ENCODE measurements around the gene ERICH3. TPM values are rescaled to one million over a fixed set of nuclear protein-coding genes. Genes with fewer than 3 reads are reported as not detected.

Gene ERICH3
- total and polyA plus RNA-seq, 9 of the 15 experiments (the other 6 are each of a cell fraction or from before 2014, with no cell fraction given): not detected

GRCh38 chr1:74712881-74713280 is 39.3 kb upstream of the ERICH3 start:
- no peaks in the 10 kb centered on the region for H3K4me1 ChIP-seq (replicated peaks in 1 of 2; ENCODE audit: control insufficient read depth in 2 of 2, insufficient read depth in 2 of 2, low read length in 2 of 2)
- H3K9me3 ChIP-seq (replicated peaks; ENCODE audit: control insufficient read depth, insufficient read depth, low read depth, low read length): no peaks in the 10 kb centered on the region
- H3K4me2 ChIP-seq (ENCODE audit: insufficient read depth, low read length): no peak overlapping the region
- POLR2A ChIA-PET: no interaction called here
- no peak overlapping the region for H2AFZ ChIP-seq (ENCODE audit: low read depth, low read length)
- CTCF ChIA-PET (ENCODE audit: low intra/inter-chr PET ratio): no interaction called here
- ATAC-seq: no peak
- whole genome bisulfite sequencing (ENCODE audit: insufficient coverage, low coverage, missing lambda C conversion rate): 14% methylated on average over 1 of the region's 1 CpG
- H3K27me3 ChIP-seq (ENCODE audit: control insufficient read depth in 2 of 2, insufficient read depth in 2 of 2, low read length in 2 of 2): no peaks in the 10 kb centered on the region
- no peaks in the 10 kb centered on the region for H3K9me1 ChIP-seq (ENCODE audit: control insufficient read depth, insufficient read depth, low read length)
- TF ChIP-seq EZH2 (IDR thresholded peaks at IDR 0.05; ENCODE audit: borderline replicate concordance, low read depth, low read length) (no peak), ZNF668 (CRISPR knock-in tag; IDR thresholded peaks at IDR 0.05) (no peak), NR3C1 (CRISPR knock-in tag; IDR thresholded peaks at IDR 0.05) (no peak), POLR2AphosphoS5 (IDR thresholded peaks at IDR 0.05; ENCODE audit: control insufficient read depth, insufficient read depth, low read depth, low read length) (no peak), RBM17 (IDR thresholded peaks at IDR 0.05; ENCODE audit: borderline replicate concordance, low read depth, low read length) (no peak), GATAD2A (IDR thresholded peaks at IDR 0.05) (no peak), NFXL1 (CRISPR knock-in tag; IDR thresholded peaks at IDR 0.05) (no peak), FOXK1 (CRISPR knock-in tag; IDR thresholded peaks at IDR 0.05; ENCODE audit: borderline replicate concordance) (no peak), CXXC5 (CRISPR knock-in tag; IDR thresholded peaks at IDR 0.05) (no peak), HEY1 (CRISPR knock-in tag; IDR thresholded peaks at IDR 0.05; ENCODE audit: borderline replicate concordance) (no peak), ZNF707 (CRISPR knock-in tag; conservative IDR thresholded peaks at IDR 0.05) (no peak), ZNF830 (CRISPR knock-in tag; IDR thresholded peaks at IDR 0.05) (no peak), HMGN3 (IDR thresholded peaks at IDR 0.05; ENCODE audit: borderline replicate concordance, extremely low read depth, insufficient read length, low read depth, low read length) (no peak), RBFOX2 (IDR thresholded peaks at IDR 0.05; ENCODE audit: low read depth, low read length) (no peak), CBX5 (IDR thresholded peaks at IDR 0.05; ENCODE audit: borderline replicate concordance, low read depth) (no peak), SRSF7 (optimal IDR thresholded peaks at IDR 0.05; ENCODE audit: low read depth, low read length) (no peak)
- TF ChIP-seq, protein P1, sequence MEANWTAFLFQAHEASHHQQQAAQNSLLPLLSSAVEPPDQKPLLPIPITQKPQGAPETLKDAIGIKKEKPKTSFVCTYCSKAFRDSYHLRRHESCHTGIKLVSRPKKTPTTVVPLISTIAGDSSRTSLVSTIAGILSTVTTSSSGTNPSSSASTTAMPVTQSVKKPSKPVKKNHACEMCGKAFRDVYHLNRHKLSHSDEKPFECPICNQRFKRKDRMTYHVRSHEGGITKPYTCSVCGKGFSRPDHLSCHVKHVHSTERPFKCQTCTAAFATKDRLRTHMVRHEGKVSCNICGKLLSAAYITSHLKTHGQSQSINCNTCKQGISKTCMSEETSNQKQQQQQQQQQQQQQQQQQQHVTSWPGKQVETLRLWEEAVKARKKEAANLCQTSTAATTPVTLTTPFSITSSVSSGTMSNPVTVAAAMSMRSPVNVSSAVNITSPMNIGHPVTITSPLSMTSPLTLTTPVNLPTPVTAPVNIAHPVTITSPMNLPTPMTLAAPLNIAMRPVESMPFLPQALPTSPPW (CRISPR knock-in tag; IDR thresholded peaks at IDR 0.05): no peak
- TF ChIP-seq, protein P2, sequence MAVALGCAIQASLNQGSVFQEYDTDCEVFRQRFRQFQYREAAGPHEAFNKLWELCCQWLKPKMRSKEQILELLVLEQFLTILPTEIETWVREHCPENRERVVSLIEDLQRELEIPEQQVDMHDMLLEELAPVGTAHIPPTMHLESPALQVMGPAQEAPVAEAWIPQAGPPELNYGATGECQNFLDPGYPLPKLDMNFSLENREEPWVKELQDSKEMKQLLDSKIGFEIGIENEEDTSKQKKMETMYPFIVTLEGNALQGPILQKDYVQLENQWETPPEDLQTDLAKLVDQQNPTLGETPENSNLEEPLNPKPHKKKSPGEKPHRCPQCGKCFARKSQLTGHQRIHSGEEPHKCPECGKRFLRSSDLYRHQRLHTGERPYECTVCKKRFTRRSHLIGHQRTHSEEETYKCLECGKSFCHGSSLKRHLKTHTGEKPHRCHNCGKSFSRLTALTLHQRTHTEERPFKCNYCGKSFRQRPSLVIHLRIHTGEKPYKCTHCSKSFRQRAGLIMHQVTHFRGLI (CRISPR knock-in tag; IDR thresholded peaks at IDR 0.05): no peak
- DNase-seq (ENCODE audit: extremely low read depth in 1 of 4, low spot score in 3 of 4): no peak
- intact Hi-C loops (cut with micrococcal nuclease) (no loop called here), in situ Hi-C loops (cut with MboI) (no loop called here)
- H4K20me1 ChIP-seq (replicated peaks; ENCODE audit: control insufficient read depth, insufficient read depth, low read length): no peaks in the 10 kb centered on the region
- no peak for FAIRE-seq
- no peak overlapping the region for H3K9ac ChIP-seq (ENCODE audit: insufficient read depth in 1 of 2, low read depth in 2 of 2, low read length in 2 of 2)
- BruUV-seq (replicated peaks): no TSS peak
- H3K4me3 ChIP-seq: no peak overlapping the region
- H3K36me3 ChIP-seq (ENCODE audit: control insufficient read depth, insufficient read depth, low read length): peaks cover 73% of the 10 kb centered on the region
- H3K27ac ChIP-seq (ENCODE audit: extremely low read depth, low read depth, low read length): no peak overlapping the region
- no peaks in the 10 kb centered on the region for H3K79me2 ChIP-seq (ENCODE audit: control insufficient read depth, insufficient read depth, low read length)
